T-helper 2 cell treated with Interferon-gamma antibody and Interleukin-4, amounts not matched to agents 100 ng/mL and 5 ng/mL, for 36 hours (primary cell): ENCODE data around the gene CCNG1. TPM values are rescaled to one million over a fixed set of nuclear protein-coding genes. Genes with fewer than 3 reads are reported as not detected.
"Not testable (repeated sequence)": the region's sequence is repeated elsewhere in the genome, so short reads cannot be mapped to it uniquely, and the experiment has no call there.

ENCODE experiments used
- intact Hi-C: fragments of 100-400 bp; cut with micrococcal nuclease; formaldehyde crosslinking; loops from one replicate; pipeline ENCODE4 v1.15.1; 2023
- total RNA-seq: library from RNA; stranded (reverse); gene quantifications from 2 replicates; pipeline ENCODE4 v1.2.3, GENCODE V29; 2022

The CCNG1 gene, protein sequence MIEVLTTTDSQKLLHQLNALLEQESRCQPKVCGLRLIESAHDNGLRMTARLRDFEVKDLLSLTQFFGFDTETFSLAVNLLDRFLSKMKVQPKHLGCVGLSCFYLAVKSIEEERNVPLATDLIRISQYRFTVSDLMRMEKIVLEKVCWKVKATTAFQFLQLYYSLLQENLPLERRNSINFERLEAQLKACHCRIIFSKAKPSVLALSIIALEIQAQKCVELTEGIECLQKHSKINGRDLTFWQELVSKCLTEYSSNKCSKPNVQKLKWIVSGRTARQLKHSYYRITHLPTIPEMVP
- 111 and 119 TPM in 2 replicates for total RNA-seq

DNA sequence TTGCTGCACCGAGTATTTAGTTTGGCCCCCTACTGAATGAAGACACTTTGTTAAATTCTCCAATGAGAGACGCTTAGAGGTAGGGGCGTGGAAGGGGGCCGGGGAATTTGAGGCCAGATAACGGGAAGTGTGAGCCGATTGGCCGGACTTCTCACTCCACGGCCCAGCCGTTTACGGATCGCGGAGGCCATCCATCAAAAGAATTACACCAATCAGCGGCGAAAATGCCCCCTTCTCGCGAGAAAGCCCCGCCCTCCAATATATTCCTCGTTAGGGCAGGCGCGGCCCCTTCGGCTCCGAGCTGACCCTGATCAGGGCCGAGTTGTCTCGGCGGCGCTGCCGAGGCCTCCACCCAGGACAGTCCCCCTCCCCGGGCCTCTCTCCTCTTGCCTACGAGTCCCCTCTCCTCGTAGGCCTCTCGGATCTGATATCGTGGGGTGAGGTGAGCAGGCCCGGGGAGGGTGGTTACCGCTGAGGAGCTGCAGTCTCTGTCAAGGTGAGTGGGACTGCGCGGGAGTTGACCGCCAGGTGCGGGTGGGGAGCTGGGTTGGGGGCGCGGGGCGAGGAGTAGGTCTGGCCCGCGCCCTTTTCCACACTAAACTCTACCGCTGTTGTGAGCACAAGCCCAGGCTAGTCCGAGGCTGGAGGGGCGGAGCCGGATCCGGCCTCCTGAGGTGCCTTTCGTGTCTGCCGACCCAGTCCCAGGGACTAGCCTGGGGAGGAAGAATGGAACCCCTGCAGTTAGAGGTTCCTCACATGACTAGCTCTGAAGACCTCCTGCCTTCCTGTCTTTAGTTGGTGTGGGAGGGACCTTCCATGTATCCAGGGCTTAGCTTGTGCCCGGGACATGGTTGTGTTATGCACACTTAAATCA, at the start of gene CCNG1:
Gene CCNG1 (plus strand): TSS at position 287 of the 874 bp plus-strand sequence. CDS start 1,662 bp downstream, outside the sequence.
- intact Hi-C loops = loop anchor here (1.0 kb wide), 2 partner anchors 23 to 68 kb away; partner anchors contain the start of genes HMMR, MAT2B and NUDCD2

GRCh38 chr5:163395792-163396191, 41.6 kb upstream of the CCNG1 start:
- intact Hi-C loops = no loop called here

- intact Hi-C loops = not testable (repeated sequence)
Observed at GRCh38 chr5:163396818-163397340, 40.5 kb upstream of the CCNG1 start.

GRCh38 chr5:163397354-163397753, 40.0 kb upstream of the CCNG1 start:
- intact Hi-C loops = no loop called here

DNA sequence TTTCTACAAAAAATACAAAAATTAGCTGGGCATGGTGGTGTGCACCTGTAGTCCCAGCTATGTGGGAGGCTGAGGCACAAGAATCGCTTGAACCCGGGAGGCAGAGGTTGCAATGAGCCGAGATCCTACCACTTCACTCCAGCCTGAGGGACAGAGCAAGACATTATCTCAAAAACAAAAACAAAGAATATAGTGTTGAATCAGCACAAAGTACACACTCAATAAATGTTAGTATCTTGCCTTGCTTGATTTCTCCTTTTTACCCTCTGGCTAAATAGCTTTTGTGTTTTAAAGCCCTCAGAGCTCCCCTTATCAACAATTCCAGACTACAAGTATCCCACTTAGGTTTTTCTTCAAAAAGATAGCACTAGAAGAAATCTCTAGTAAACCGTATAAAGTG, 37.5 kb upstream of the CCNG1 start:
- intact Hi-C loops = no loop called here

DNA sequence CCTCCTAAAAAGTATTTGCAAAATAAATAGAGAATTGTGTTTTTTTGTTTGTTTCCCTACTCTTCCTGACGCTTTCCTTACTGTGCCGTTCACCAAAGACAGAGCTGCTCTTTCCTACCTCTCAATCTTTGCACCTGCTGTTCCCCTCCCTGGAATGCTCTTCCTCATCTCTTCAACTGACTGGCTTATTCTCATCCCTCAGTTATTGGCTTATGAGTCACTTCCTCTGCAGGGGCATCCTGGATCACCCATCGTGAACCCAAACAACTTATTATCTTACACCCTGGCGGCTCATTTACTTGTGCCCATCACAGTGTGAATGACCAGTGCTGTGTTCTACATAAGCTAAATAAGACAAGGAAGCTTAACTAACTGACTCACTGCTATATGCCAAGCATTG, 36.1 kb upstream of the CCNG1 start:
- intact Hi-C loops = no loop called here

DNA sequence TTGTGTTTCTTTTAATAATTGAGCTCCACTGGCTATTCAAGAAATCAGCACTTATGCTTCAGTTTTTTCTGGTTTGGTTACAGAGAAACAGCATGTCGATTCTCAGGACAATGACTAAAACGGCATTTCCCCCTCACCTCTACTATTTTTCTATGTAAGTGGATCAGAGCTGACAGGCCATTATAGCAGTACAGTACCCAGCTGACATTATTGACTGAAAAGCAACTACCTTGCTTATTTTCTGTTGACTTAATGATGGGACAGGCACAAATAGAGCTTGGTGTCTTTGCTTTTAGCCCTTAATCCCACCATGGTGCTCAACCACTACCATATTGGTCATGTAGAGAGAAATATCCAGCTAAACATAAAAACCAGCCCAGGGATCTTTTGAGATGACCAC, 35.4 kb upstream of the CCNG1 start:
- intact Hi-C loops = no loop called here

- intact Hi-C loops = no loop called here
Observed at GRCh38 chr5:163404364-163405173, 32.8 kb upstream of the CCNG1 start.

- intact Hi-C loops = no loop called here
Observed at GRCh38 chr5:163407034-163407655, 30.2 kb upstream of the CCNG1 start.

- intact Hi-C loops = loop anchor here (1.0 to 2.0 kb wide), 3 partner anchors 60 to 1864 kb away; no protein-coding TSS in a partner anchor
Observed at GRCh38 chr5:163408311-163408923, 29.0 kb upstream of the CCNG1 start.

DNA sequence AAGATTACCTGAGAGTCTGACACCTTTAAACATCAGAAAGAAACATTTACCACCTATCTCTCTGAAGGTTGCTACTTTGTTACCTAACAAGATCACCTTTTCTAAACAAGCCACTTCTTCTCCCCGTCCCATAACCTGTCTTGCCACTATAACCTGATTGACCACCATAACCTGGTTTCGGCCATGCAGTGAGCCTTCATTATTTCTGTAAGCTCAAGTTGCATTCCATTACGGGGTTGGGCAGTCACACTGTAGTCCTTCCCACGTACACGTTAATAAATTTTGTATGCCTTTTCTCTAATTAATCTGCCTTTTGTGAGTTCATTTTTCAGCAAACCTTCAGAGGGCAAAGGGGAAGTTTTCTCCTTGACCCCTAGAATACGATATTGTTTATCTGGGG, 28.0 kb upstream of the CCNG1 start:
- intact Hi-C loops = loop anchor here (2.0 kb wide), 2 partner anchors 61 to 1865 kb away; no protein-coding TSS in a partner anchor

DNA sequence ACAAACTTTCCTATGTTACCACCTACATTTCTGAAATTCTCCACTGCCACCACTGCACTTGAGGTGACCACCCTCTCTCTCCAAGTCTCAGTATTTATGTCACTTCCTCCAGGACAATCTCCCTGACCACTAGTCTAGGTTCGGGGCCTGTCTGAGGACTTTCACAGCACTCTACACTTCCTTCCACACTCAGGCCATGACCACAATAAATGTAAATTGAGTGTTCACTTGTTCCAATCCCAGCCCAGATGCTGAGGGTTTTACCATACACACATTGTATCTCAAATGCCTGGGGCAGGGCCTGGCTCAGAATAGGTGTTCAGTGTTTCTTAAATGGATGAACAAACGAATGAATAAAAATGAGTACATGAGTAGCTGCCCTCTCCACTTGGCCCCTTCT, 26.9 kb upstream of the CCNG1 start:
- intact Hi-C loops = no loop called here

DNA sequence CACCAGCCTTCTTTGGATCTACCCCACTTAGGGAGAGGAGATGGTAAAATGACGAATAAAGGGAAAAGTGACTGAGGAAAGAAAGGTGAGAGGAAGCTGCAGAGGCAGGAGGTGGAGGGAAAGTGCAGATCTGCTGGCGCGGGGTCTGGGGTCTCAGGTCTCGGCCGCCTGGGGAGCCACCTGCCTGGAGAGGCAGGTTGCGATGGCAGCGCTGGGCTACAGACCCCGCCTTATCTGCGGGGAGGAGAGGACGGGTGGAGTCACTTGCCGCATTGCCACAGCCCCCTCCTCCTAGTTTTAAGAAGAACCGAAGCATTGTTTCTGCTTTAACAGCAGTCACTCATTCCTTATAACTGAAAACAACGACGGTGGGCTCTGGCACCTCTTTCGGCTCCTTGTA, 21.7 kb upstream of the CCNG1 start:
- intact Hi-C loops = not testable (repeated sequence)

- intact Hi-C loops = no loop called here
Observed at GRCh38 chr5:163424836-163425235, 12.6 kb upstream of the CCNG1 start.

DNA sequence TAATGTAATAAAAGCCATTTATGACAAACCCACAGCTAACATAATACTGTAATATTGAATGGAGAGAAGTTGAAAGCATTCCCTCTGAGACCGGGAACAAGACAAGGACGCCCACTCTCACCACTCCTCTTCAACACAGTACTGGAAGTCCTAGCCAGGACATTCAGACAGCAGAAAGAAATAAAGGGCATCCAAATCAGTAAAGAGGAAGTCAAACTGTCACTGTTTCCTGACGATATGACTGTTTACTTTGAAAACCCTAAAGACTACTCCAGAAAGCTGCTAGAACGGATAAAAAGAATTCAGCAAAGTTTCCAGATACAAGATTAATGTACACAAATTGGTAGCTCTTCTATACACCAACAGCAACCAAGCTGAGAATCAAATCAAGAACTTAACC, 11.3 kb upstream of the CCNG1 start:
- intact Hi-C loops = not testable (repeated sequence)

GRCh38 chr5:163432544-163432943, 4.9 kb upstream of the CCNG1 start:
- intact Hi-C loops = no loop called here

DNA sequence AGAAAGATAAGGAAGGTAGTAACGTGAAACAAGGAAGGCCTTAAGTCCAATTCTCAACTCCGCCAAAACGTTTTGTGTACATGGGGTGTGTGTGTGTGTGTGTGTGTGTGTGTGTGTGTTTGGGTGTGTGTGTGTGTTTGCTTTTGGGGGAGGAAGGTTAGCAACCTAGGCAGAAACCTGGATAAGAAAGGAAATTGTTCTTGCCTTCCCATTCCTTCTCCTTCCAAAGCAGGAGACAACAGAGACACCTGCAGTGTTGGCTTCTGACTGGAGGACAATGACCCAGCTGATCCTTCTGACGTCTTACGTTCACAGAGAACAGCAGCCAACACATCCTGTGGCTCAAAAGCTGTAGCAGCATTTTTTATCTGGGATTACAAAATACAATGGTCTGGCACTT, 4.1 kb upstream of the CCNG1 start:
- intact Hi-C loops = no loop called here

DNA sequence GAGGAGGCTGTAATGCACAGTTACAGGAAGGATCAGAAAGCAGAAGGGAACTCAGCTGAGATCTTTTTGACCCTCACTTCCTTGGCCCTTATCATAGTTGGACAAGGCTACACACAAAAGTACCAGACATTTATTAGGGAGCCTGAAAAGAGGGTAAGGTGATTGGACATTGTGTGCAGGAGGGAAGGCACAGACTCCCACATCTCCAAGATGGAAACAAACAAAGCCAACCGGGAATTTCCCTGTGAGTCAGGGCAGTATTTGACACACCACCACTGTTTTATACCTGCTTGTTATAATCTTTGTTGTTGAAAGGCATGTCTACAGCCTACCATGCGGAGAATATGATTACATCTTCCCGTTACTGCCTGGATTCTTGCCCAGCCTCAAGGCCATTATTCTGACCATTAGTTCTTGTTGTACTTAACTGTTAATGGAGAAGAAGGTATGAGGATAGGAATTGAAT, 3.0 kb upstream of the CCNG1 start:
- intact Hi-C loops = no loop called here

DNA sequence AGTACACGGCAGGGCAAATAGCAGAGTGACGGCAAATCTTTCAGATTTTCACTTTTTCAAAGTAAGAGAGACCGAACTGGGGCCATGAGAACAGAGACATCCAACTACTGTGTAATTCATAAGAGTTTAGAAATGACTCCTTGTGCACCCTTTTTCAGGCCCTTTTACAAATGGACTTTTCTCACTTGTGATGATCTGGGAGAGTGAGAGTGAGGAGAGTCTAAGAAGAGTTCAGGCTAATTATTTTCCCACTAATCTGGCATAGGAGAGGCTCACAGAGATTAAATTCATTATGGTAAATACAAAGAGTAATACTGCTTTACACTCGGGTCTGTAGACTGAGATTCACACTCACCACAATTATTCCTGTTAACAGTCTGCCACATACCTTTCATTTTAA, 880 bp upstream of the CCNG1 start:
- intact Hi-C loops = no loop called here

DNA sequence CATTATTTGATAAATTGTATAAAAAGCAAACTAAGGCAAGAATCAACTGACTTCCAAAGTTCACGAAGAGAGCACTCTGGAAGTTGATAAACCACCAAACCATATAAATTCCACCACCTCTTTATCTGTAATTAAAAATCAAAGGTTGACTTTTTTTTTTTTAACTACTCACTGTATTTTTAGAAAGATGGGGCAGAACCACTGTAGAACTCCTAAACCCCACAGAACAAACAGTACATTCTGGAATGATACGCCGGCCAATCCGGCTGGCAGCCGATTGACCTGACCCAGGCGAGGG, 435 bp upstream of the CCNG1 start:
- intact Hi-C loops = loop anchor here (1.0 kb wide), 2 partner anchors 23 to 68 kb away; partner anchors contain the start of genes HMMR, MAT2B and NUDCD2
